ENCODE measurements around the gene OR7G2. TPM values are rescaled to one million over a fixed set of nuclear protein-coding genes. Genes with fewer than 3 reads are reported as not detected.

Gene OR7G2
- polyA plus RNA-seq (ENCODE audit: insufficient read length in 3 of 3), result under 1 TPM in 1 of 3 donors, not detected in 2; 0.09 TPM
- long read RNA-seq, donor 1, result 0 reads
- long read RNA-seq, donor 2, result 0 reads
- long read RNA-seq, donor 3, result 0 reads
- long read RNA-seq, donor 4, result 0 reads
- long read RNA-seq, donor 5, result 0 reads
- long read RNA-seq, donor 6, result 0 reads
- long read RNA-seq, donor 7, result 0 reads
- long read RNA-seq, donor 8, result 0 reads
- long read RNA-seq, donor 9, result 0 reads
- long read RNA-seq, donor 10, result 0 reads
- long read RNA-seq, donor 11, result 0 reads
- long read RNA-seq, donor 12, result 0 reads
- long read RNA-seq, donor 13, result 0 reads
- long read RNA-seq, donor 14, result 0 reads
- long read RNA-seq, donor 15, result 0 reads
- long read RNA-seq, donor 16, result 0 reads

GRCh38 chr19:9107375-9107774 is at the start of gene OR7G2:
TSS of gene OR7G2 (minus strand) at chr19:9107475. CDS start at chr19:9103243, 4,232 bp downstream.
- no peak for DNase-seq (ENCODE audit: extremely low read depth in 1 of 11, low read depth in 9 of 11, low spot score in 4 of 11)

- DNase-seq (ENCODE audit: extremely low read depth in 1 of 11, low read depth in 9 of 11, low spot score in 4 of 11), result no peak
Measured at GRCh38 chr19:9156304-9156703, 49.0 kb upstream of the OR7G2 start.

- no peak for DNase-seq (ENCODE audit: extremely low read depth in 1 of 11, low read depth in 9 of 11, low spot score in 4 of 11)
Measured at GRCh38 chr19:9155591-9155990, 48.3 kb upstream of the OR7G2 start.

- no peak for DNase-seq (ENCODE audit: extremely low read depth in 1 of 11, low read depth in 9 of 11, low spot score in 4 of 11)
Measured at GRCh38 chr19:9151367-9151766, 44.1 kb upstream of the OR7G2 start.

- DNase-seq (ENCODE audit: extremely low read depth in 1 of 11, low read depth in 9 of 11, low spot score in 4 of 11), result no peak
Measured at GRCh38 chr19:9150650-9151049, 43.4 kb upstream of the OR7G2 start.

GRCh38 chr19:9149997-9150396 is 42.7 kb upstream of the OR7G2 start:
- DNase-seq (ENCODE audit: extremely low read depth in 1 of 11, low read depth in 9 of 11, low spot score in 4 of 11), result no peak

- DNase-seq (ENCODE audit: extremely low read depth in 1 of 11, low read depth in 9 of 11, low spot score in 4 of 11), result no peak
Measured at GRCh38 chr19:9148697-9149096, 41.4 kb upstream of the OR7G2 start.

GRCh38 chr19:9146882-9147281 is 39.6 kb upstream of the OR7G2 start:
- no peak for DNase-seq (ENCODE audit: extremely low read depth in 1 of 11, low read depth in 9 of 11, low spot score in 4 of 11)

GRCh38 chr19:9144920-9145319 is 37.6 kb upstream of the OR7G2 start:
- DNase-seq (ENCODE audit: extremely low read depth in 1 of 11, low read depth in 9 of 11, low spot score in 4 of 11), result no peak

- DNase-seq (ENCODE audit: extremely low read depth in 1 of 11, low read depth in 9 of 11, low spot score in 4 of 11), result peak; percentile 85 to 97 (median 92)
Measured at GRCh38 chr19:9140159-9140874, 33.0 kb upstream of the OR7G2 start, which contains the start of gene ZNF317. TSS of gene ZNF317 (plus strand) at chr19:9140397. CDS start at chr19:9156017, 15,620 bp downstream.

- DNase-seq (ENCODE audit: extremely low read depth in 1 of 11, low read depth in 9 of 11, low spot score in 4 of 11), result peak in 3 of 11 donors; percentile 2 to 9 (median 7)
Measured at GRCh38 chr19:9139609-9140158, 32.4 kb upstream of the OR7G2 start.

- DNase-seq (ENCODE audit: extremely low read depth in 1 of 11, low read depth in 9 of 11, low spot score in 4 of 11), result no peak
Measured at GRCh38 chr19:9132422-9132821, 25.1 kb upstream of the OR7G2 start.

- DNase-seq (ENCODE audit: extremely low read depth in 1 of 11, low read depth in 9 of 11, low spot score in 4 of 11), result no peak
Measured at GRCh38 chr19:9130965-9131364, 23.7 kb upstream of the OR7G2 start.

- no peak for DNase-seq (ENCODE audit: extremely low read depth in 1 of 11, low read depth in 9 of 11, low spot score in 4 of 11)
Measured at GRCh38 chr19:9128171-9128570, 20.9 kb upstream of the OR7G2 start.

GRCh38 chr19:9126900-9127405 is 19.7 kb upstream of the OR7G2 start, which contains the start of gene OR7G3:
TSS of gene OR7G3 (minus strand) at chr19:9126950. CDS start at chr19:9126950, 0 bp downstream.
- no peak for DNase-seq (ENCODE audit: extremely low read depth in 1 of 11, low read depth in 9 of 11, low spot score in 4 of 11)

- no peak for DNase-seq (ENCODE audit: extremely low read depth in 1 of 11, low read depth in 9 of 11, low spot score in 4 of 11)
Measured at GRCh38 chr19:9116547-9116946, 9.3 kb upstream of the OR7G2 start.

- DNase-seq (ENCODE audit: extremely low read depth in 1 of 11, low read depth in 9 of 11, low spot score in 4 of 11), result no peak
Measured at GRCh38 chr19:9115307-9115813, 8.1 kb upstream of the OR7G2 start, which contains the start of gene OR7G1. TSS of gene OR7G1 (minus strand) at chr19:9115763. CDS start at chr19:9115763, 0 bp downstream.

GRCh38 chr19:9109959-9110358 is 2.7 kb upstream of the OR7G2 start:
- DNase-seq (ENCODE audit: extremely low read depth in 1 of 11, low read depth in 9 of 11, low spot score in 4 of 11), result no peak

- no peak for DNase-seq (ENCODE audit: extremely low read depth in 1 of 11, low read depth in 9 of 11, low spot score in 4 of 11)
Measured at GRCh38 chr19:9086761-9087160, 20.5 kb downstream of the OR7G2 start, which contains the start of gene OR1M1. TSS of gene OR1M1 (plus strand) at chr19:9087061. CDS start at chr19:9093245, 6,184 bp downstream.
